Measurements from ENCODE around the gene ANKS3.

Gene ANKS3

DNA sequence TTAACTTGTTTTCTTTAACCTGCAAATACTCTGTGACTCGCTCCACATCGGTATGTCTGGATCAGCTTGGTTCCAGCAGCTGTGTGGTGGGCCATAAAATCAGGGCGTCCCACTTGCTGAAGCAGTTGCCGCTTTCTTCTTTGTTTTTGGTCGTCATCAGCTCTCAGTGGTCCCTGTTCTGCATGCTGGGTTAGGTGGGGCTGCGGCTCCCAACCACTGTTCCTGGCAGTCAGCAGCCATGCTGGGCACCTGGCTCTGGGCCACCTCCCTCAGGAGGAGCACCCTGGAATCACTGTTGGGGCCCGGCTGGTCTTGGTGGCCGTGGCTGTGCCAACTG is 86.5 kb downstream of the ANKS3 start:
- TF ChIP-seq CTCF (IDR thresholded peaks at IDR 0.05) = no peak

DNA sequence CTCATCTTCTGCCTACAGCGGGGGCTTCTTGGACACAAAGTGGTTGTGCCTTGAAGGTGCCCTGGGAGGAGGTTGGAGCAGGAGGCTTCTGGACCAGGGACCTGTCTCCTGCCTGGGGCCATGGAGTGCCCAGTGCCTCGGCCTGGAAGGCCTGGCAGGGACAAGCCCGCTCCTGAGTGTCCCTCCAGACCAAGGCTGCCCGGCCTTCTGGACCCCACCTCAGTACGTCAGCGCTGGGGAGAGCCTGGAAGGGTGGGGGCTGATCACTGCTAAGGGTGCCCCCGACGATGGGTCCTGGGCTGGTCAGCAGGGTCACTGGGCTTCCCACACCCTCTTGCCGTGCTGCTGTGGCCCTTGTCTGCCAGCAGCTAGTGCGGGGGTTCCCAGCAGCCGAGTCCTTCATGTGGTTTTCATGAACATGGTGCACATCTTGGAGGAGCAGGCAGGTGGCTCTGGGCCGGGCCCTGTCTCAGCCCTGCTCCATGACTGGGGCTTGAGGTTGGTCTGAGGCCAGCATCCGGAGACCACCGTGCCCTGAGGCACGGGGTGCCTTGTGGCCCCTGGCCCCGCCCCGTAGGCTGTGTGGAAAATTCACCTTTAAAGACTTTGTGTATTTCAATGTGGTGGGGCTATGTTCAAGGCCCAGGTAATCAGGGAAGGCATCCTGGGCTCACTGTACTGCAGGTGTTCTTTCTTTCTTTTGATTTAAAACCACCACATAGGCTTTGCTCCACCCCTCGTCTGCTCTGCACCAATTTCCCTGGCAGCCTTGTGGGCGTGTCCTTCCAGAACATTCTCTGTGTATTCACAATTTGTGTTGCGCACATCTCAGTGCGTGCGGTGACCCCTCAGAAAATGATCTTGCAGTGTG is 87.1 kb downstream of the ANKS3 start:
- TF ChIP-seq CTCF (IDR thresholded peaks at IDR 0.05) = no peak
